GM23338 (cell line): ENCODE data around the gene ZNF439. TPM values are rescaled to one million over a fixed set of nuclear protein-coding genes. Genes with fewer than 3 reads are reported as not detected.
"Not testable (repeated sequence)": the region's sequence is repeated elsewhere in the genome, so short reads cannot be mapped to it uniquely, and the experiment has no call there.

Experiments
- ATAC-seq: fragments of 200-7000 bp; cut with Tn5 transposase; 3 replicates; pipeline ENCODE4 v1.9.1; 2020
- DNase-seq: peaks from one replicate; pipeline ENCODE4 v3.0.0-alpha.2; 2015; ENCODE audit warnings: low spot score
- H2AFZ ChIP-seq: fragments of 200-600 bp; sonication (generic); 2 replicates; pipeline ENCODE4 v1.8.0; 2016; ENCODE audit warnings: antibody characterized with exemption, mild to moderate bottlenecking, moderate library complexity
- H3F3A ChIP-seq: fragments of 200-600 bp; sonication (generic); replicated peaks from 2 replicates; pipeline ENCODE4 v1.8.0; 2017; ENCODE audit warnings: antibody characterized with exemption, mixed run types, low read depth
- H3K27ac ChIP-seq: fragments of 200-600 bp; sonication (generic); 2 replicates; pipeline ENCODE4 v1.6.1; 2016; ENCODE audit warnings: low read depth
- H3K27me3 ChIP-seq: fragments of 200-600 bp; sonication (generic); 2 replicates; pipeline ENCODE4 v1.8.0; 2016; ENCODE audit warnings: mild to moderate bottlenecking, mixed run types, moderate library complexity; ENCODE audit not compliant: insufficient read depth
- H3K36me3 ChIP-seq: fragments of 200-600 bp; sonication (generic); 2 replicates; pipeline ENCODE4 v1.8.0; 2016; ENCODE audit warnings: mild to moderate bottlenecking; ENCODE audit not compliant: insufficient read depth
- H3K4me1 ChIP-seq: fragments of 200-600 bp; sonication (generic); 2 replicates; pipeline ENCODE4 v1.8.0; 2016; ENCODE audit warnings: mild to moderate bottlenecking, moderate library complexity; ENCODE audit not compliant: insufficient read depth
- H3K4me2 ChIP-seq: fragments of 200-600 bp; sonication (generic); 2 replicates; pipeline ENCODE4 v1.7.1; 2017; ENCODE audit warnings: mixed run types
- H3K4me3 ChIP-seq: fragments of 200-600 bp; sonication (generic); 2 replicates; pipeline ENCODE4 v1.6.1; 2016; ENCODE audit warnings: mixed run types
- H3K79me2 ChIP-seq: fragments of 200-600 bp; sonication (generic); replicated peaks from 2 replicates; pipeline ENCODE4 v1.8.0; 2017; ENCODE audit warnings: mild to moderate bottlenecking; ENCODE audit not compliant: insufficient read depth
- H3K9me2 ChIP-seq: fragments of 200-600 bp; sonication (generic); 2 replicates; pipeline ENCODE4 v1.8.0; 2017; ENCODE audit not compliant: insufficient read depth
- H4K20me1 ChIP-seq: fragments of 200-600 bp; sonication (generic); replicated peaks from 2 replicates; pipeline ENCODE4 v1.8.0; 2017; ENCODE audit warnings: mild to moderate bottlenecking; ENCODE audit not compliant: insufficient read depth
- H3K27ac Mint-ChIP-seq: 2 replicates; pipeline ENCODE4 v1.8.0; 2020; ENCODE audit warnings: inconsistent platforms, mild to moderate bottlenecking, moderate library complexity, mixed read lengths
- H3K27me3 Mint-ChIP-seq: 3 replicates; pipeline ENCODE4 v1.8.0; 2022; ENCODE audit warnings: low read depth, mild to moderate bottlenecking, moderate library complexity, mixed read lengths, inconsistent platforms; ENCODE audit not compliant: insufficient read depth, poor library complexity
- H3K36me3 Mint-ChIP-seq: 3 replicates; pipeline ENCODE4 v1.8.0; 2021; ENCODE audit warnings: low read depth, mild to moderate bottlenecking, inconsistent platforms, moderate library complexity, mixed read lengths
- H3K4me1 Mint-ChIP-seq: 3 replicates; pipeline ENCODE4 v1.8.0; 2020; ENCODE audit warnings: mild to moderate bottlenecking, inconsistent platforms, mixed read lengths
- H3K4me3 Mint-ChIP-seq: 3 replicates; pipeline ENCODE4 v1.8.0; 2021; ENCODE audit warnings: moderate library complexity, mild to moderate bottlenecking, inconsistent platforms, mixed read lengths
- H3K9me3 Mint-ChIP-seq: 3 replicates; pipeline ENCODE4 v1.8.0; 2020; ENCODE audit warnings: moderate library complexity, mild to moderate bottlenecking, inconsistent platforms, mixed read lengths
- polyA plus RNA-seq: library from polyadenylated mRNA; unstranded; fragments of >200 nt; fragmentation: Nextera tagmentation; extraction: Ambion mirVana; gene quantifications from 2 replicates; pipeline ENCODE4 v1.2.1, GENCODE V29; 2016
- total RNA-seq: library from RNA; depleted of rRNA; stranded (reverse); fragments of >200 nt; shearing (Covaris generic); gene quantifications from 2 replicates; pipeline ENCODE4 v1.2.3, GENCODE V29; 2014
- TF ChIP-seq, protein P1 (sequence below): fragments of 250-450 bp; sonication (Bioruptor Pico); IDR thresholded peaks from 2 replicates; pipeline ENCODE4 v1.5.0; 2020; ENCODE audit warnings: mild to moderate bottlenecking, moderate library complexity
- TF ChIP-seq, protein P2 (sequence below): IDR thresholded peaks from one replicate; pipeline ENCODE4 v1.6.1; 2018; ENCODE audit warnings: antibody characterized with exemption; ENCODE audit not compliant: unreplicated experiment

Gene ZNF439
- total and polyA plus RNA-seq, 2 experiments from 2014 or later, result 4.5 to 6.6 TPM

DNA sequence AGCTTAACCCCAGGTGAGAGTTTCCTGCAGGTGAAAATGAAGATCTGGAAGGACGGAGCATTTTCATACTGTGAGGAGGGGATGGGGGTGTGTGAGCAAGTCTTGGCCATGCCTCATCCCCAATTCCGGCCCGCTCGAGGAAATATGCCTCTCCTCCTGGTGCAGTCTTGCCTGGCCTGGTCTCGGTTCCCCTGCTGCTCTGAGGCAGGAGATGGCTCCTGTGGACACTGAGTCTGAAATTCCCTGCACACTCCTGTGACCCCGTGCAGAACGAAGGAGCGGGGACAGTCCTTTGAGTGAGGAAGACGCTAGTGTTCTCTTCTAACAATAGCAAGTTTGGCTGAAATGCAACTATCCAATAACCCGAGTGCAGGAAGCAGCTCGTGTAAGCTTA lies 329 bp upstream of the ZNF439 start (continued):
- TF ChIP-seq, protein P1, sequence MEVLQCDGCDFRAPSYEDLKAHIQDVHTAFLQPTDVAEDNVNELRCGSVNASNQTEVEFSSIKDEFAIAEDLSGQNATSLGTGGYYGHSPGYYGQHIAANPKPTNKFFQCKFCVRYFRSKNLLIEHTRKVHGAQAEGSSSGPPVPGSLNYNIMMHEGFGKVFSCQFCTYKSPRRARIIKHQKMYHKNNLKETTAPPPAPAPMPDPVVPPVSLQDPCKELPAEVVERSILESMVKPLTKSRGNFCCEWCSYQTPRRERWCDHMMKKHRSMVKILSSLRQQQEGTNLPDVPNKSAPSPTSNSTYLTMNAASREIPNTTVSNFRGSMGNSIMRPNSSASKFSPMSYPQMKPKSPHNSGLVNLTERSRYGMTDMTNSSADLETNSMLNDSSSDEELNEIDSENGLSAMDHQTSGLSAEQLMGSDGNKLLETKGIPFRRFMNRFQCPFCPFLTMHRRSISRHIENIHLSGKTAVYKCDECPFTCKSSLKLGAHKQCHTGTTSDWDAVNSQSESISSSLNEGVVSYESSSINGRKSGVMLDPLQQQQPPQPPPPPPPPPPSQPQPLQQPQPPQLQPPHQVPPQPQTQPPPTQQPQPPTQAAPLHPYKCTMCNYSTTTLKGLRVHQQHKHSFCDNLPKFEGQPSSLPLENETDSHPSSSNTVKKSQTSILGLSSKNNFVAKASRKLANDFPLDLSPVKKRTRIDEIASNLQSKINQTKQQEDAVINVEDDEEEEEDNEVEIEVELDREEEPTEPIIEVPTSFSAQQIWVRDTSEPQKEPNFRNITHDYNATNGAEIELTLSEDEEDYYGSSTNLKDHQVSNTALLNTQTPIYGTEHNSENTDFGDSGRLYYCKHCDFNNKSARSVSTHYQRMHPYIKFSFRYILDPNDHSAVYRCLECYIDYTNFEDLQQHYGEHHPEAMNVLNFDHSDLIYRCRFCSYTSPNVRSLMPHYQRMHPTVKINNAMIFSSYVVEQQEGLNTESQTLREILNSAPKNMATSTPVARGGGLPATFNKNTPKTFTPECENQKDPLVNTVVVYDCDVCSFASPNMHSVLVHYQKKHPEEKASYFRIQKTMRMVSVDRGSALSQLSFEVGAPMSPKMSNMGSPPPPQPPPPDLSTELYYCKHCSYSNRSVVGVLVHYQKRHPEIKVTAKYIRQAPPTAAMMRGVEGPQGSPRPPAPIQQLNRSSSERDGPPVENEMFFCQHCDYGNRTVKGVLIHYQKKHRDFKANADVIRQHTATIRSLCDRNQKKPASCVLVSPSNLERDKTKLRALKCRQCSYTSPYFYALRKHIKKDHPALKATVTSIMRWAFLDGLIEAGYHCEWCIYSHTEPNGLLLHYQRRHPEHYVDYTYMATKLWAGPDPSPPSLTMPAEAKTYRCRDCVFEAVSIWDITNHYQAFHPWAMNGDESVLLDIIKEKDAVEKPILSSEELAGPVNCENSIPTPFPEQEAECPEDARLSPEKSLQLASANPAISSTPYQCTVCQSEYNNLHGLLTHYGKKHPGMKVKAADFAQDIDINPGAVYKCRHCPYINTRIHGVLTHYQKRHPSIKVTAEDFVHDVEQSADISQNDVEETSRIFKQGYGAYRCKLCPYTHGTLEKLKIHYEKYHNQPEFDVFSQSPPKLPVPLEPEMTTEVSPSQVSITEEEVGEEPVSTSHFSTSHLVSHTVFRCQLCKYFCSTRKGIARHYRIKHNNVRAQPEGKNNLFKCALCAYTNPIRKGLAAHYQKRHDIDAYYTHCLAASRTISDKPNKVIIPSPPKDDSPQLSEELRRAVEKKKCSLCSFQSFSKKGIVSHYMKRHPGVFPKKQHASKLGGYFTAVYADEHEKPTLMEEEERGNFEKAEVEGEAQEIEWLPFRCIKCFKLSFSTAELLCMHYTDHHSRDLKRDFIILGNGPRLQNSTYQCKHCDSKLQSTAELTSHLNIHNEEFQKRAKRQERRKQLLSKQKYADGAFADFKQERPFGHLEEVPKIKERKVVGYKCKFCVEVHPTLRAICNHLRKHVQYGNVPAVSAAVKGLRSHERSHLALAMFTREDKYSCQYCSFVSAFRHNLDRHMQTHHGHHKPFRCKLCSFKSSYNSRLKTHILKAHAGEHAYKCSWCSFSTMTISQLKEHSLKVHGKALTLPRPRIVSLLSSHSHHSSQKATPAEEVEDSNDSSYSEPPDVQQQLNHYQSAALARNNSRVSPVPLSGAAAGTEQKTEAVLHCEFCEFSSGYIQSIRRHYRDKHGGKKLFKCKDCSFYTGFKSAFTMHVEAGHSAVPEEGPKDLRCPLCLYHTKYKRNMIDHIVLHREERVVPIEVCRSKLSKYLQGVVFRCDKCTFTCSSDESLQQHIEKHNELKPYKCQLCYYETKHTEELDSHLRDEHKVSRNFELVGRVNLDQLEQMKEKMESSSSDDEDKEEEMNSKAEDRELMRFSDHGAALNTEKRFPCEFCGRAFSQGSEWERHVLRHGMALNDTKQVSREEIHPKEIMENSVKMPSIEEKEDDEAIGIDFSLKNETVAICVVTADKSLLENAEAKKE (CRISPR knock-in tag), result no peak
- TF ChIP-seq, protein P2, sequence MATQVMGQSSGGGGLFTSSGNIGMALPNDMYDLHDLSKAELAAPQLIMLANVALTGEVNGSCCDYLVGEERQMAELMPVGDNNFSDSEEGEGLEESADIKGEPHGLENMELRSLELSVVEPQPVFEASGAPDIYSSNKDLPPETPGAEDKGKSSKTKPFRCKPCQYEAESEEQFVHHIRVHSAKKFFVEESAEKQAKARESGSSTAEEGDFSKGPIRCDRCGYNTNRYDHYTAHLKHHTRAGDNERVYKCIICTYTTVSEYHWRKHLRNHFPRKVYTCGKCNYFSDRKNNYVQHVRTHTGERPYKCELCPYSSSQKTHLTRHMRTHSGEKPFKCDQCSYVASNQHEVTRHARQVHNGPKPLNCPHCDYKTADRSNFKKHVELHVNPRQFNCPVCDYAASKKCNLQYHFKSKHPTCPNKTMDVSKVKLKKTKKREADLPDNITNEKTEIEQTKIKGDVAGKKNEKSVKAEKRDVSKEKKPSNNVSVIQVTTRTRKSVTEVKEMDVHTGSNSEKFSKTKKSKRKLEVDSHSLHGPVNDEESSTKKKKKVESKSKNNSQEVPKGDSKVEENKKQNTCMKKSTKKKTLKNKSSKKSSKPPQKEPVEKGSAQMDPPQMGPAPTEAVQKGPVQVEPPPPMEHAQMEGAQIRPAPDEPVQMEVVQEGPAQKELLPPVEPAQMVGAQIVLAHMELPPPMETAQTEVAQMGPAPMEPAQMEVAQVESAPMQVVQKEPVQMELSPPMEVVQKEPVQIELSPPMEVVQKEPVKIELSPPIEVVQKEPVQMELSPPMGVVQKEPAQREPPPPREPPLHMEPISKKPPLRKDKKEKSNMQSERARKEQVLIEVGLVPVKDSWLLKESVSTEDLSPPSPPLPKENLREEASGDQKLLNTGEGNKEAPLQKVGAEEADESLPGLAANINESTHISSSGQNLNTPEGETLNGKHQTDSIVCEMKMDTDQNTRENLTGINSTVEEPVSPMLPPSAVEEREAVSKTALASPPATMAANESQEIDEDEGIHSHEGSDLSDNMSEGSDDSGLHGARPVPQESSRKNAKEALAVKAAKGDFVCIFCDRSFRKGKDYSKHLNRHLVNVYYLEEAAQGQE, result no peak

DNA sequence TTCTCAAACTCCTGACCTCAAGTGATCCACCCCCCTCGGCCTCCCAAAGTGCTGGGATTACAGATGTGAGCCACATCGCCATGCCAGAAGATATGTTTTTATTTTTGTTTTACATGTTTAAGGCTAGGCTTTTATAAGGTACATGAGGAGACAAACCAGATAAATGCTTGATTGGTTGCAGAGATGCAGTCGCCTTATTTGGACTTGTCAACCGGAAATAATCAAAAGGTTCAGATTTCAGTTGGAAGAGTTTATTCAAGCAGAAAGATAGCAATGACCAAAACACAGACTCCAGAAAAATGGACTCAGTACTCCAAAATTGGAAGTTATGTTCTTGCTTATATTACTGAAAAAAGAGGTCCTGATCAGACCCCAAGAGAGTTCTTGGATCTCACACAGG lies 1.8 kb downstream of the ZNF439 start:
- ATAC-seq, H3K4me3 Mint-ChIP-seq, DNase-seq, H2AFZ ChIP-seq, H3K27me3 Mint-ChIP-seq, H3K4me1 ChIP-seq, H3K79me2 ChIP-seq, H4K20me1 ChIP-seq, H3K27ac Mint-ChIP-seq, H3K4me2 ChIP-seq, H3K27ac ChIP-seq, H3K4me3 ChIP-seq, H3K9me2 ChIP-seq, H3K4me1 Mint-ChIP-seq, H3F3A ChIP-seq, H3K36me3 ChIP-seq: not testable (repeated sequence)
- peaks cover 15% of the 10 kb centered on the region for H3K27me3 ChIP-seq
- Mint-ChIP-seq H3K36me3 (peaks cover 22% of the 10 kb centered on the region), H3K9me3 (peaks cover 93% of the 10 kb centered on the region)
